ENCODE results near the gene TYRP1.

Gene TYRP1

DNA sequence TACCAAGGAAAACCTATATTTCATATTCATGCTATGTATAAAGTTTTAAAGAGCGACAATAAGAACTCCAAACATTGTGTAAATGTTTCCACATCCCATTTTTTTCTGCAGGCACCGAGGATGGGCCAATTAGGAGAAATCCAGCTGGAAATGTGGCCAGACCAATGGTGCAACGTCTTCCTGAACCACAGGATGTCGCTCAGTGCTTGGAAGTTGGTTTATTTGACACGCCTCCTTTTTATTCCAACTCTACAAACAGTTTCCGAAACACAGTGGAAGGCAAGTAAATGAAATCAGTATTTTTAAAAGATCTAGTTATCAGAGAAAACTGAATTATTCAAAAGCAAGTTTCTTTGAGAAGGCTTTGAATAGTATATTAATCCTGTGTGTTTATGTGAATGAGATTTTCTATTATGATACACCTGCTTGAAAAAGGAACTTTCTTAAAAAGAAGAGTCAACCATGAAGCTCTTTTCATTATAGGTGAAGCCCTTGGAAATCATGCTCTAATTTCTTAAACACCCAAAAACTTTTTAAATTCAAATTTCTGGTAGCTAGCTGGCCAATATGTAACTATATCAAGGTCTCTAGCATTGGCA is 9.1 kb downstream of the TYRP1 start:
- Histone ChIP-seq H4K91ac (ENCODE audit: low read depth, low read length) (no peak overlapping the region), H2BK12ac (ENCODE audit: low read length) (no peak overlapping the region), H3K18ac (ENCODE audit: low read length) (no peak overlapping the region), H3K4me1 (ENCODE audit: control insufficient read depth in 1 of 2, insufficient read depth in 2 of 2, low read length in 2 of 2) (peaks cover 3 to 5% of the 10 kb centered on the region in 2 experiments), H4K12ac (ENCODE audit: low read depth, low read length) (no peak overlapping the region), H2BK120ac (ENCODE audit: insufficient read depth, low read length, poor library complexity) (no peak overlapping the region), H3K27ac (ENCODE audit: low read depth, low read length) (no peak overlapping the region), H2BK5ac (ENCODE audit: low read depth, low read length, poor library complexity) (no peak overlapping the region), H2AK5ac (ENCODE audit: low read length) (no peak overlapping the region), H3K9me3 (ENCODE audit: insufficient read depth, low read depth, low read length) (no peaks in the 10 kb centered on the region), H3K27me3 (ENCODE audit: insufficient read depth, low read length) (no peaks in the 10 kb centered on the region), H3K4me2 (ENCODE audit: low read length) (no peak overlapping the region), H3K23ac (ENCODE audit: low read length) (no peak overlapping the region), H3K79me2 (ENCODE audit: control insufficient read depth, insufficient read depth, low read length, poor library complexity) (no peaks in the 10 kb centered on the region), H3K79me1 (ENCODE audit: low read length) (peaks cover under 1% of the 10 kb centered on the region), H3K14ac (ENCODE audit: low read length) (no peak overlapping the region), H3K4me3 (ENCODE audit: low read depth, low read length) (no peak overlapping the region), H3K9ac (ENCODE audit: low read length) (no peak overlapping the region), H2AFZ (ENCODE audit: insufficient read depth, low read length, poor library complexity) (no peak overlapping the region), H3K36me3 (ENCODE audit: control insufficient read depth in 1 of 2, insufficient read depth in 2 of 2, low read length in 2 of 2) (no peaks in the 10 kb centered on the region), H3K4ac (ENCODE audit: low read depth, low read length) (no peak overlapping the region), H4K8ac (ENCODE audit: low read depth, low read length) (no peak overlapping the region)
- peak in 1 of 2 donors; percentile 25 for DNase-seq
- WGBS (ENCODE audit: extremely low coverage, insufficient coverage, insufficient read length) = no CpG with 5 or more reads among the region's 6 CpGs

DNA sequence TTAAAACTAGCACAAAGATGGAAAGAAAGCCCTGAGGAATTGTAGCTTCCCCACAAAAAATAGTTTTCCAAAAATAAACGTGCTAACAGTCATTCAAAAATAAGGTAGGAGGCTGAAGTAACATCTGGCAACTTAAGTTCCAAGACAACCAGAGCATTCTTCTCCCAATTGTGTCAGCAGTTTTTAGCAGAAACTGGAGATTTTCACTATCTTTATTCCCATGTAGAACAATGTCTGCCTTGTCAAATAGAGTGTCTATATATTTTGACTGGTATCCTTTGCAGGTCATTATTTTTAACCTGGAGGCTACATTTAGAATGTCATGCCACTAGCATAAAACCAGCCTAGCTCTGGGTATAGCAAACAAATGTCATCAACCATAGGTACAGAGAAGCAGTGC is 10.8 kb downstream of the TYRP1 start:
- Histone ChIP-seq H3K4ac (ENCODE audit: low read depth, low read length) (no peak overlapping the region), H3K79me1 (ENCODE audit: low read length) (peaks cover 2% of the 10 kb centered on the region), H3K9me3 (ENCODE audit: insufficient read depth, low read depth, low read length) (no peaks in the 10 kb centered on the region), H2AFZ (ENCODE audit: insufficient read depth, low read length, poor library complexity) (no peak overlapping the region), H3K36me3 (ENCODE audit: control insufficient read depth in 1 of 2, insufficient read depth in 2 of 2, low read length in 2 of 2) (no peaks in the 10 kb centered on the region), H3K14ac (ENCODE audit: low read length) (no peak overlapping the region), H2BK120ac (ENCODE audit: insufficient read depth, low read length, poor library complexity) (no peak overlapping the region), H3K4me3 (ENCODE audit: low read depth, low read length) (no peak overlapping the region), H4K8ac (ENCODE audit: low read depth, low read length) (no peak overlapping the region), H4K91ac (ENCODE audit: low read depth, low read length) (no peak overlapping the region), H4K12ac (ENCODE audit: low read depth, low read length) (no peak overlapping the region), H2BK5ac (ENCODE audit: low read depth, low read length, poor library complexity) (no peak overlapping the region), H2AK5ac (ENCODE audit: low read length) (no peak overlapping the region), H3K18ac (ENCODE audit: low read length) (no peak overlapping the region), H3K27me3 (ENCODE audit: insufficient read depth, low read length) (no peaks in the 10 kb centered on the region), H3K9ac (ENCODE audit: low read length) (no peak overlapping the region), H3K4me2 (ENCODE audit: low read length) (no peak overlapping the region), H3K4me1 (ENCODE audit: control insufficient read depth in 1 of 2, insufficient read depth in 2 of 2, low read length in 2 of 2) (peaks cover 3 to 6% of the 10 kb centered on the region in 2 experiments), H3K23ac (ENCODE audit: low read length) (no peak overlapping the region), H2BK12ac (ENCODE audit: low read length) (no peak overlapping the region), H3K79me2 (ENCODE audit: control insufficient read depth, insufficient read depth, low read length, poor library complexity) (no peaks in the 10 kb centered on the region), H3K27ac (ENCODE audit: low read depth, low read length) (peak overlapping the region; percentile 58)
- DNase-seq = no peak
- no CpG with 5 or more reads among the region's 1 CpG for WGBS (ENCODE audit: extremely low coverage, insufficient coverage, insufficient read length)

DNA sequence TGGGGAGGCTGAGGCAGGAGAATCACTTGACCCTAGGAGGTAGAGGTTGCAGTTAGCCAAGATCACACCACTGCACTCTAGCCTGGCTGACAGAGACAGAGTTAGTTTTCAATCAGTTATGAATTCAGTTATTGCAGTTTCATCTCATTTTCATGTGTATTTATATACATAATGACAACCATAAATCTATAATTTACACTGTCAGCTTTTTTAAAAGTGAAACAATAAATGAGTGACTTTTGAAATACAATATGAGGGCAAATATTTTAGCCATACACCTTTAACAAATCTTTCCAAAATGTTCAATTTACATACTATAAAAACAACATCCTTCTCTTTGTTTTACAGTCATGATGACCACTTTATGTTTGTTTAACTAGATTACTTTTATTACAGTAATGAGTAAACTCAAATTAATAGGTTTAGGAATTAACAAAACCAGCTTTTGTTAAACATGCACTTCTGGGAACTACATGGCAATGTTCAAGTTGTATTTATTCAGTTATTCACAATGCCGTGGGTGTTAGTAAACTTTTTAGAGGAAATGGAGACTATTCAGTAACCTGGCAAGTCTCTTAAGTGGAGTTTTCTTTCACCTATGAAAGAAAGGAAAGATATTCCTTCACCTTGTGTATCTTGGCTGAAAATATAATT is 12.7 kb downstream of the TYRP1 start:
- Histone ChIP-seq H3K79me2 (ENCODE audit: control insufficient read depth, insufficient read depth, low read length, poor library complexity) (no peaks in the 10 kb centered on the region), H3K4me3 (ENCODE audit: low read depth, low read length) (no peak overlapping the region), H2BK120ac (ENCODE audit: insufficient read depth, low read length, poor library complexity) (peak overlapping the region; percentile 43), H2AK5ac (ENCODE audit: low read length) (peak overlapping the region; percentile 62), H3K9me3 (ENCODE audit: insufficient read depth, low read depth, low read length) (no peaks in the 10 kb centered on the region), H3K27me3 (ENCODE audit: insufficient read depth, low read length) (no peaks in the 10 kb centered on the region), H3K18ac (ENCODE audit: low read length) (no peak overlapping the region), H3K14ac (ENCODE audit: low read length) (no peak overlapping the region), H4K12ac (ENCODE audit: low read depth, low read length) (no peak overlapping the region), H3K23ac (ENCODE audit: low read length) (no peak overlapping the region), H2BK5ac (ENCODE audit: low read depth, low read length, poor library complexity) (no peak overlapping the region), H3K27ac (ENCODE audit: low read depth, low read length) (no peak overlapping the region), H3K4me2 (ENCODE audit: low read length) (no peak overlapping the region), H4K8ac (ENCODE audit: low read depth, low read length) (no peak overlapping the region), H2BK12ac (ENCODE audit: low read length) (peak overlapping the region; percentile 84), H2AFZ (ENCODE audit: insufficient read depth, low read length, poor library complexity) (no peak overlapping the region), H3K36me3 (ENCODE audit: control insufficient read depth in 1 of 2, insufficient read depth in 2 of 2, low read length in 2 of 2) (no peaks in the 10 kb centered on the region), H3K4ac (ENCODE audit: low read depth, low read length) (no peak overlapping the region), H3K79me1 (ENCODE audit: low read length) (peaks cover 4% of the 10 kb centered on the region), H3K4me1 (ENCODE audit: control insufficient read depth in 1 of 2, insufficient read depth in 2 of 2, low read length in 2 of 2) (peaks cover 3 to 6% of the 10 kb centered on the region in 2 experiments), H4K91ac (ENCODE audit: low read depth, low read length) (peak overlapping the region; percentile 47), H3K9ac (ENCODE audit: low read length) (no peak overlapping the region)
- DNase-seq = no peak
- WGBS (ENCODE audit: extremely low coverage, insufficient coverage, insufficient read length) = no CpG with 5 or more reads among the region's 1 CpG

DNA sequence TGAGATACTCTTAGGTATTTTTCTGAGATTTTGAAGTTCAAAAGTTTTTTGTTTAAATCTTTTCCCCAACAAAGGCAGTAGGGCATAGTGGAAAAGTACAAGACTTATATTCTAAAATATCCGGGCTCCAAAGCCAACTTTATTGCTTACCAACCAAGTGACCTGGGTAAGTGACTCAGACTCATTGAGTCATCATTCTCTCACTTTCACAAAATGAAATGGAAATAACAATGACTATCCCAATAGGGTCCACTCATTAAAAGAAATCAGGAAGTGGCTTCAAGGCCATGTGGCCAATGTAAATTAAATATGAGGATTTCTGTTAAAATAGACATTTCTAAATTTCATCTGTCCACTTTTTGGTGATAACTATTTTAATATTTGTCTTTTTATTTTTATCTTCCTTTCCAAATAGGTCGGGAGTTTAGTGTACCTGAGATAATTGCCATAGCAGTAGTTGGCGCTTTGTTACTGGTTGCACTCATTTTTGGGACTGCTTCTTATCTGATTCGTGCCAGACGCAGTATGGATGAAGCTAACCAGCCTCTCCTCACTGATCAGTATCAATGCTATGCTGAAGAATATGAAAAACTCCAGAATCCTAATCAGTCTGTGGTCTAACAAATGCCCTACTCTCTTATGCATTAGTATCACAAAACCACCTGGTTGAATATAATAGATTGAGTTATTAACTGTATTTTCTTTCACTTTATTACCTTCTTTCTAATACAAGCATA is 15.5 kb downstream of the TYRP1 start:
- no peak overlapping the region for H3K9ac ChIP-seq (ENCODE audit: low read length)
- H3K14ac ChIP-seq (ENCODE audit: low read length) = no peak overlapping the region
- H3K36me3 ChIP-seq (ENCODE audit: control insufficient read depth in 1 of 2, insufficient read depth in 2 of 2, low read length in 2 of 2) = no peaks in the 10 kb centered on the region
- H2BK12ac ChIP-seq (ENCODE audit: low read length) = no peak overlapping the region
- H3K4me2 ChIP-seq (ENCODE audit: low read length) = no peak overlapping the region
- H2AK5ac ChIP-seq (ENCODE audit: low read length) = no peak overlapping the region
- H3K4me1 ChIP-seq (ENCODE audit: control insufficient read depth in 1 of 2, insufficient read depth in 2 of 2, low read length in 2 of 2) = peaks cover 3 to 6% of the 10 kb centered on the region in 2 experiments
- no peak overlapping the region for H3K18ac ChIP-seq (ENCODE audit: low read length)
- DNase-seq = no peak
- H4K12ac ChIP-seq (ENCODE audit: low read depth, low read length) = no peak overlapping the region
- no peak overlapping the region for H3K4me3 ChIP-seq (ENCODE audit: low read depth, low read length)
- peaks cover 4% of the 10 kb centered on the region for H3K79me1 ChIP-seq (ENCODE audit: low read length)
- no peaks in the 10 kb centered on the region for H3K79me2 ChIP-seq (ENCODE audit: control insufficient read depth, insufficient read depth, low read length, poor library complexity)
- peak overlapping the region; percentile 58 for H3K27ac ChIP-seq (ENCODE audit: low read depth, low read length)
- no peak overlapping the region for H2BK120ac ChIP-seq (ENCODE audit: insufficient read depth, low read length, poor library complexity)
- no peak overlapping the region for H4K91ac ChIP-seq (ENCODE audit: low read depth, low read length)
- no CpG with 5 or more reads among the region's 5 CpGs for WGBS (ENCODE audit: extremely low coverage, insufficient coverage, insufficient read length)
- no peak overlapping the region for H3K4ac ChIP-seq (ENCODE audit: low read depth, low read length)
- no peaks in the 10 kb centered on the region for H3K27me3 ChIP-seq (ENCODE audit: insufficient read depth, low read length)
- H2AFZ ChIP-seq (ENCODE audit: insufficient read depth, low read length, poor library complexity) = no peak overlapping the region
- H3K9me3 ChIP-seq (ENCODE audit: insufficient read depth, low read depth, low read length) = no peaks in the 10 kb centered on the region
- H4K8ac ChIP-seq (ENCODE audit: low read depth, low read length) = no peak overlapping the region
- H3K23ac ChIP-seq (ENCODE audit: low read length) = no peak overlapping the region
- no peak overlapping the region for H2BK5ac ChIP-seq (ENCODE audit: low read depth, low read length, poor library complexity)

Data from trophoblast cell (in vitro differentiated cells and primary cell).